PC-9 (cell line): ENCODE results near the gene ARHGAP22. TPM values are rescaled to one million over a fixed set of nuclear protein-coding genes. Genes with fewer than 3 reads are reported as not detected.
A peak's percentile ranks its signal among the peaks of the same experiment; 100 is the strongest.

Experiments used
- BruUV-seq: library from RNA; stranded (reverse); fragments of 400-500 nt; replicated peaks from 2 replicates; lab custom pipeline; 2021; lab: Mats Ljungman, UMichigan
- CTCF ChIA-PET: fragments of 300-600 bp; sonication (Branson Sonifier 250); formaldehyde crosslinking; loops from one replicate; lab custom pipeline; 2022; ENCODE audit warnings: antibody characterized with exemption; lab: Charles Lee
- POLR2A ChIA-PET: fragments of 300-600 bp; sonication (Branson Sonifier 250); formaldehyde crosslinking; loops from one replicate; lab custom pipeline; 2022; ENCODE audit warnings: antibody characterized with exemption; ENCODE audit not compliant: unreplicated experiment; lab: Charles Lee
- DNase-seq, 2 experiments: peaks; one replicate each; pipeline versions ENCODE4 v3.0.0 to v3.0.0-alpha.2; 2015 to 2022; ENCODE audit warnings: mixed read lengths in 1 of 2
- H2AFZ ChIP-seq: fragments of 200-600 bp; sonication (generic); 2 replicates; pipeline ENCODE4 v1.8.1; 2017; ENCODE audit warnings: antibody characterized with exemption
- H3F3A ChIP-seq: fragments of 200-600 bp; sonication (generic); 2 replicates; pipeline ENCODE4 v1.8.1; 2017; ENCODE audit warnings: antibody characterized with exemption, mild to moderate bottlenecking, low read depth; ENCODE audit not compliant: insufficient read depth
- H3K27ac ChIP-seq: fragments of 200-600 bp; sonication (generic); 2 replicates; pipeline ENCODE4 v1.6.1; 2016; ENCODE audit warnings: mixed run types
- H3K27me3 ChIP-seq: fragments of 200-600 bp; sonication (generic); 2 replicates; pipeline ENCODE4 v1.6.1; 2016; ENCODE audit warnings: low read depth, mixed run types; ENCODE audit not compliant: insufficient read depth
- H3K36me3 ChIP-seq: fragments of 200-600 bp; sonication (generic); 2 replicates; pipeline ENCODE4 v1.6.1; 2016; ENCODE audit warnings: low read depth, mixed run types
- H3K4me1 ChIP-seq: fragments of 200-600 bp; sonication (generic); replicated peaks from 2 replicates; pipeline ENCODE4 v1.6.1; 2016; ENCODE audit warnings: mixed run types; ENCODE audit not compliant: insufficient read depth
- H3K4me2 ChIP-seq: fragments of 200-600 bp; sonication (generic); 2 replicates; pipeline ENCODE4 v1.6.1; 2017; ENCODE audit warnings: mixed run types
- H3K4me3 ChIP-seq: fragments of 200-600 bp; sonication (generic); 2 replicates; pipeline ENCODE4 v1.6.1; 2016; ENCODE audit warnings: mixed run types
- H3K79me2 ChIP-seq: fragments of 200-600 bp; sonication (generic); 2 replicates; pipeline ENCODE4 v1.6.1; 2017; ENCODE audit warnings: low read depth, mixed run types
- H3K9me2 ChIP-seq: fragments of 200-600 bp; sonication (generic); 2 replicates; pipeline ENCODE4 v1.8.1; 2017; ENCODE audit warnings: mild to moderate bottlenecking; ENCODE audit not compliant: insufficient read depth
- H3K9me3 ChIP-seq: fragments of 200-600 bp; sonication (generic); 2 replicates; pipeline ENCODE4 v1.8.1; 2016; ENCODE audit warnings: low read depth; ENCODE audit not compliant: insufficient read depth
- H4K20me1 ChIP-seq: fragments of 200-600 bp; sonication (generic); 2 replicates; pipeline ENCODE4 v1.8.1; 2017; ENCODE audit not compliant: insufficient read depth
- EZH2 ChIP-seq: fragments of 200-600 bp; sonication (generic); IDR thresholded peaks from 2 replicates; pipeline ENCODE4 v1.8.0; 2017; ENCODE audit warnings: antibody characterized with exemption, low read depth
- intact Hi-C: fragments of 100-400 bp; cut with micrococcal nuclease; formaldehyde crosslinking; loops from one replicate; pipeline ENCODE4 v1.10.0; 2022; ENCODE audit not compliant: unreplicated experiment
- total RNA-seq: library from RNA; stranded (reverse); gene quantifications from 2 replicates; pipeline ENCODE4 v1.2.3, GENCODE V29; 2021
- TF ChIP-seq, protein P1 (sequence below): fragments of 200-600 bp; sonication (generic); conservative IDR thresholded peaks from 2 replicates; pipeline ENCODE4 v1.6.1; 2017; ENCODE audit warnings: mixed run types, antibody characterized with exemption, mild to moderate bottlenecking, moderate library complexity

The ARHGAP22 gene
- total RNA-seq, 1 experiment from 2014 or later: 4.0 TPM

DNA sequence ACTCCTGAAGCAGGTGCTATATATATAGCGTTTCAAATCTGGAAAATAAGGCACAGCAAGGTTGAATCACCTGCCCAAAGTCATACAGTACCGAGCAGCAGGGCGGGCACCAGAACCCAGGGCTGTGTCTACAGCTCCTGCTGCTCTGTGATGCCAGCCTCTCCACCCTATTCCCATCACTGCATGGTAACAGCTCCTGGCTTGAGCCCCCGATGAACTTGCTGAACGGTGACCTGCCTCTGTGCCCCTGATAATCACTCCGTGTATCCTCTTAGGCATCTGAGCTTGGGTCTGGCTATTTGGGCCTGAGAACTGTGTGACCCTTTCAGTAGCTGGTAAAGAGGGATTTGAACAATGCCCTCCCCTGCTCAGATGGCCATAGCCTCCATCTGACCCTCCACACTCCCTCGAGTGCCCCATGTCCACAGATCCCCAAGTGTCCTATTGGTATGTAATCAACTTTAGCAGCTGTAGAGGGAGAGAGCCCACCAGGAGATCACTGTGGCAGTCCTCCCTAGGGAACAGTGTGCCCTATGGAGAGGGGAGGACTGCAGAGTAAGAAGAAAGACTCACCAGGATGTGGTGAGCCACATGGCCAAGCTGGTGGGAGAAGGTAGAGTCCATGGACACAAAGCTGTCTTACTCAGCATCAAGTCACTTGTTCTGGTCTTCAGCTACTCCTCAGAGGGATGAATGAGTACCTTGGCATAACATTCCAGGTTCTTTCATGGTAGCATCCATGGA lies 1.1 kb upstream of the ARHGAP22 start:
- CTCF ChIA-PET: no interaction called here
- POLR2A ChIA-PET: no interaction called here
- no peak overlapping the region for H2AFZ ChIP-seq
- DNase-seq: no peak
- peaks cover 45% of the 10 kb centered on the region for H3K4me1 ChIP-seq
- H4K20me1 ChIP-seq: no peaks in the 10 kb centered on the region
- H3K4me2 ChIP-seq: peak overlapping the region; percentile 97
- H3K36me3 ChIP-seq: no peaks in the 10 kb centered on the region
- no peaks in the 10 kb centered on the region for H3K9me2 ChIP-seq
- no TSS peak for BruUV-seq
- intact Hi-C loops: loop anchor here (2.0 kb wide), 1 partner anchor 19 kb away; no protein-coding TSS in a partner anchor
- peaks cover 29% of the 10 kb centered on the region for H3F3A ChIP-seq
- H3K79me2 ChIP-seq: no peaks in the 10 kb centered on the region
- H3K4me3 ChIP-seq: no peak overlapping the region
- H3K27me3 ChIP-seq: no peaks in the 10 kb centered on the region
- TF ChIP-seq EZH2: no peak
- TF ChIP-seq, protein P1, sequence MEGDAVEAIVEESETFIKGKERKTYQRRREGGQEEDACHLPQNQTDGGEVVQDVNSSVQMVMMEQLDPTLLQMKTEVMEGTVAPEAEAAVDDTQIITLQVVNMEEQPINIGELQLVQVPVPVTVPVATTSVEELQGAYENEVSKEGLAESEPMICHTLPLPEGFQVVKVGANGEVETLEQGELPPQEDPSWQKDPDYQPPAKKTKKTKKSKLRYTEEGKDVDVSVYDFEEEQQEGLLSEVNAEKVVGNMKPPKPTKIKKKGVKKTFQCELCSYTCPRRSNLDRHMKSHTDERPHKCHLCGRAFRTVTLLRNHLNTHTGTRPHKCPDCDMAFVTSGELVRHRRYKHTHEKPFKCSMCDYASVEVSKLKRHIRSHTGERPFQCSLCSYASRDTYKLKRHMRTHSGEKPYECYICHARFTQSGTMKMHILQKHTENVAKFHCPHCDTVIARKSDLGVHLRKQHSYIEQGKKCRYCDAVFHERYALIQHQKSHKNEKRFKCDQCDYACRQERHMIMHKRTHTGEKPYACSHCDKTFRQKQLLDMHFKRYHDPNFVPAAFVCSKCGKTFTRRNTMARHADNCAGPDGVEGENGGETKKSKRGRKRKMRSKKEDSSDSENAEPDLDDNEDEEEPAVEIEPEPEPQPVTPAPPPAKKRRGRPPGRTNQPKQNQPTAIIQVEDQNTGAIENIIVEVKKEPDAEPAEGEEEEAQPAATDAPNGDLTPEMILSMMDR: no peak
- no peaks in the 10 kb centered on the region for H3K9me3 ChIP-seq
- no peak overlapping the region for H3K27ac ChIP-seq

DNA sequence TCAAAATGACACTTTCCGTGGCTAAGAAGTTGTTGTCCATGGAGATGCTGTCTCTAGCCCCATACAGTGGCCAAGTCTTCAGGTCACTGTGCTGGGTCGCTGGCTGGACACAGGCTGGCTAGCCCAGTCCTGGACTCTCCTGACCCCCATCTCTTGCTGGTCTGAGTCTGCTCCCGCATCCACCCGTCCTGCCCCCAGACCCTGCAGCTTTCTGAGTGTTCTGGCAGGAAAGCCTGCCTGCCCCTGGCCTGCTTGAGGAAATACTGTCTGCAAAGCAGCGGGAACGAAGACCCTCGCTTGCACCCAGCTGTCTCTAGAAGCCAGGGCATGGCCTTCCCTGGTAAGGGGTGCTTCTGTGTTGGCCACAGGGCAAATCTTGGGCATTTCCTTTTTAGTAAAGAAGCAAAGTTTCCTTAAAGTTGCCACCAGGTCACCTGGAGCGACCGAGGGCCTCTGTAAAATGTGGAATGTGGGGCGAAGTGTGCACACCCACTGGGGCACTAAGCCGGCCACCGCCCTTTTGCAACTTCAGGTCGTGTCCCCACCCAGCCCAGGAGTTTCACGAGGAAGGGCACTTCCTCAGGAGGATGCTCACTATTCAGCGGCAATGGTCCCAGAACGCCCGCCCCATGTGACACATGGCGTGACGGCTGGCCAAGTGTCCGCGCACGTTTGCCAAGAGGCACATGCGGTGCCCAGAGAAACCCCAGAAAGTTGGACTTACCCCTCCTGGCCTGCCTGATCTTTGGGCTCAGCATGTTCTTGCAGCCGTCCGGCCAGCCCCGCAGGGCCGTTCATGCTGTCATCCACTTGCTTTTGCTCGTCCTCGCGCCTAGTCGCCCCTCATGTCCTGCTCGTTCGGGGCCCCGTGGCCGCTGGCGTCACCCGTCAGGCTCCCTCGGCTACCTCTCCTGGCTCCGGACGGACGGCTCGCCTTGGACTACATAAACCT lies 558 bp downstream of the ARHGAP22 start:
- POLR2A ChIA-PET: interaction anchor here (0.7 kb wide), 1 partner anchor 54 kb away, joined by 5 read pairs; no protein-coding TSS in a partner anchor
- H3F3A ChIP-seq: peaks cover 29% of the 10 kb centered on the region
- no peaks in the 10 kb centered on the region for H3K9me3 ChIP-seq
- intact Hi-C loops: loop anchor here (2.0 kb wide), 1 partner anchor 20 kb away; no protein-coding TSS in a partner anchor
- TF ChIP-seq, protein P1: no peak
- TF ChIP-seq EZH2: no peak
- H4K20me1 ChIP-seq: no peaks in the 10 kb centered on the region
- H3K4me3 ChIP-seq: peak overlapping the region; percentile 60
- peaks cover 45% of the 10 kb centered on the region for H3K4me1 ChIP-seq
- CTCF ChIA-PET: no interaction called here
- no peaks in the 10 kb centered on the region for H3K36me3 ChIP-seq
- H3K79me2 ChIP-seq: no peaks in the 10 kb centered on the region
- H3K27ac ChIP-seq: no peak overlapping the region
- no peaks in the 10 kb centered on the region for H3K9me2 ChIP-seq
- BruUV-seq: no TSS peak
- peak overlapping the region; percentile 97 for H3K4me2 ChIP-seq
- DNase-seq: no peak
- peak overlapping the region; percentile 85 for H2AFZ ChIP-seq
- H3K27me3 ChIP-seq: no peaks in the 10 kb centered on the region

DNA sequence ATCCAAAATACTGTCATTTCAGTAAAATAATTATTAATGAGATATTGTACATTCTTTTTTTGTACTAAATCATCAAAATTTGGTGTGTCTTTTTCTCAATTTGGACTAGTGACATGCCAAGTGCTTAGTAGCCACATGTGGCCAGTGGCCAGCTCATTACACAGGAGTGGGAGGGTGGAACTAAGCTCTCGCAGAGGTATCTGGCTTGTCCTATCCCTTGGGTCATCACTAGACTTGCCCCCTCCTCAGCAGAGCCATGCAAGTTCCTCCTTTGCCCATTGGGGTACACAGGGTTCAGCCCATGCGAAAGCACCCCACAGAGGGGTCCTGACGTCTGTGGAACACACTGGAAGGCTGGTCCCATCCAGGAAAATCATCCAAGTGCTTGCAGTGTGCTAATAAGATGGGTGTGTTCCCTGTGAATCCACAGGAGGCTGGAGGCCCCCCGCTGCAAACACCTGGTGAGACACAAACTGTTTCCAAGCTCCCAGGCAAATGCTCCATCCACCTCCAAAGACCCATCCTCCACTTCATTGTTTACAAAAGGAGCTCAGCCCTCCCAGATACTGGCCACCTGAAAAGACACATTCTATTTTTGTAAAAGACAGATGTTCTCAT lies 1.3 kb downstream of the ARHGAP22 start:
- H3K9me2 ChIP-seq: no peaks in the 10 kb centered on the region
- H3K36me3 ChIP-seq: no peaks in the 10 kb centered on the region
- H4K20me1 ChIP-seq: no peaks in the 10 kb centered on the region
- intact Hi-C loops: loop anchor here (2.0 kb wide), 1 partner anchor 21 kb away; no protein-coding TSS in a partner anchor
- H3K4me2 ChIP-seq: peak overlapping the region; percentile 97
- ChIA-PET POLR2A (interaction anchor here (0.6 to 0.7 kb wide), 2 partner anchors 55 to 226 kb away, joined by 3 to 5 read pairs; no protein-coding TSS in a partner anchor), CTCF (no interaction called here)
- no peaks in the 10 kb centered on the region for H3K27me3 ChIP-seq
- H3K4me1 ChIP-seq: peaks cover 45% of the 10 kb centered on the region
- peak overlapping the region; percentile 60; the same call in 1 of the 2 replicates for H3K4me3 ChIP-seq
- no TSS peak for BruUV-seq
- H3K9me3 ChIP-seq: no peaks in the 10 kb centered on the region
- H3K27ac ChIP-seq: no peak overlapping the region
- no peak for TF ChIP-seq EZH2
- TF ChIP-seq, protein P1: no peak
- no peak for DNase-seq
- no peaks in the 10 kb centered on the region for H3K79me2 ChIP-seq
- peaks cover 29% of the 10 kb centered on the region for H3F3A ChIP-seq
- no peak overlapping the region for H2AFZ ChIP-seq
